GM19467 (cell line): ENCODE results near the gene RUFY1.

ENCODE experiments used
- ATAC-seq: cut with Tn5 transposase; IDR thresholded peaks from one replicate; pipeline ENCODE4 v1.9.1; 2021; ENCODE audit warnings: mild to moderate bottlenecking, moderate library complexity; ENCODE audit not compliant: unreplicated experiment

The RUFY1 gene

GRCh38 chr5:179657302-179658178 lies 107.2 kb downstream of the RUFY1 start:
- peak; percentile 89 for ATAC-seq

- peak; percentile 58 for ATAC-seq
Observed at GRCh38 chr5:179658179-179658856, 108.0 kb downstream of the RUFY1 start.
